ENCODE measurements around the gene SUFU.

Gene SUFU

DNA sequence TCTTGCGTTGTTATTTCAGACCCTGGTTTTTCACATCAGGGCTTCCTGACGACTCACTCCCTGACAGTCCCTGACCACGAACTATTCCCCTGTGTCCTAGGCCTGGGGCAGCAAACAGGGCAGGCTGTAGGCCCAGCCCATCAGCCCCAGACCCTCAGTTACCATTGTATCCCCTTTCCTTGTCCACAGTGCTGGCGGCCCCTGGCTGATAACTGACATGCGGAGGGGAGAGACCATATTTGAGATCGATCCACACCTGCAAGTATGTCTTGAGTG, 90.0 kb downstream of the SUFU start:
- no peak for DNase-seq (ENCODE audit: low read depth)
- H3K4me3 ChIP-seq (ENCODE audit: low read depth, low read length) = no peak overlapping the region
- TF ChIP-seq, protein P1, sequence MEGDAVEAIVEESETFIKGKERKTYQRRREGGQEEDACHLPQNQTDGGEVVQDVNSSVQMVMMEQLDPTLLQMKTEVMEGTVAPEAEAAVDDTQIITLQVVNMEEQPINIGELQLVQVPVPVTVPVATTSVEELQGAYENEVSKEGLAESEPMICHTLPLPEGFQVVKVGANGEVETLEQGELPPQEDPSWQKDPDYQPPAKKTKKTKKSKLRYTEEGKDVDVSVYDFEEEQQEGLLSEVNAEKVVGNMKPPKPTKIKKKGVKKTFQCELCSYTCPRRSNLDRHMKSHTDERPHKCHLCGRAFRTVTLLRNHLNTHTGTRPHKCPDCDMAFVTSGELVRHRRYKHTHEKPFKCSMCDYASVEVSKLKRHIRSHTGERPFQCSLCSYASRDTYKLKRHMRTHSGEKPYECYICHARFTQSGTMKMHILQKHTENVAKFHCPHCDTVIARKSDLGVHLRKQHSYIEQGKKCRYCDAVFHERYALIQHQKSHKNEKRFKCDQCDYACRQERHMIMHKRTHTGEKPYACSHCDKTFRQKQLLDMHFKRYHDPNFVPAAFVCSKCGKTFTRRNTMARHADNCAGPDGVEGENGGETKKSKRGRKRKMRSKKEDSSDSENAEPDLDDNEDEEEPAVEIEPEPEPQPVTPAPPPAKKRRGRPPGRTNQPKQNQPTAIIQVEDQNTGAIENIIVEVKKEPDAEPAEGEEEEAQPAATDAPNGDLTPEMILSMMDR (IDR thresholded peaks at IDR 0.05; ENCODE audit: low read depth, low read length, missing control alignments) = no peak

DNA sequence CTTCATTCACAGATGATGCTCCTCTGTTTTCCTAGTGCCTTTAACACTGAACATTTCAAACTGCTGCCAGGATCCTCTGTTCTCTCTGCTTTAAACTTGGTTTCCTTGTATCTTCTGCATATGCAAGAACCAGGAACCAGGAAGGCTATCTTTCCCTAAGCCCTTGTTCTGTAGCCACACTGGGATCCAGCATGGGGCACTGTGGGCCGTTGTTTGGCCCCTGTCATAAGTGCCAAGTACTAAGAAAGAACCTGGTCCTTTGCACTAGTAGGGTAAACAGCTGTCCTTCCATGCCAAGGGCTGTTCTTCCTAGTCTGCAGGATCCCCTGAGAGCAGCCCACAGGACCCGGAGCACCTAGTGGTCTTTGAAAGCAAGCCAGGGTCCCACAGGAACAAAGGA, 91.5 kb downstream of the SUFU start:
- TF ChIP-seq, protein P1 (IDR thresholded peaks at IDR 0.05; ENCODE audit: low read depth, low read length, missing control alignments) = no peak
- H3K4me3 ChIP-seq (ENCODE audit: low read depth, low read length) = no peak overlapping the region
- no peak for DNase-seq (ENCODE audit: low read depth)

GRCh38 chr10:102595897-102596296, 92.1 kb downstream of the SUFU start:
- DNase-seq (ENCODE audit: low read depth) = no peak
- TF ChIP-seq, protein P1 (IDR thresholded peaks at IDR 0.05; ENCODE audit: low read depth, low read length, missing control alignments) = no peak
- no peak overlapping the region for H3K4me3 ChIP-seq (ENCODE audit: low read depth, low read length)

- H3K4me3 ChIP-seq (ENCODE audit: low read depth, low read length) = no peak overlapping the region
- TF ChIP-seq, protein P1 (IDR thresholded peaks at IDR 0.05; ENCODE audit: low read depth, low read length, missing control alignments) = peak; percentile 95
- DNase-seq (ENCODE audit: low read depth) = no peak
Observed at GRCh38 chr10:102596506-102596971, 92.8 kb downstream of the SUFU start.

DNA sequence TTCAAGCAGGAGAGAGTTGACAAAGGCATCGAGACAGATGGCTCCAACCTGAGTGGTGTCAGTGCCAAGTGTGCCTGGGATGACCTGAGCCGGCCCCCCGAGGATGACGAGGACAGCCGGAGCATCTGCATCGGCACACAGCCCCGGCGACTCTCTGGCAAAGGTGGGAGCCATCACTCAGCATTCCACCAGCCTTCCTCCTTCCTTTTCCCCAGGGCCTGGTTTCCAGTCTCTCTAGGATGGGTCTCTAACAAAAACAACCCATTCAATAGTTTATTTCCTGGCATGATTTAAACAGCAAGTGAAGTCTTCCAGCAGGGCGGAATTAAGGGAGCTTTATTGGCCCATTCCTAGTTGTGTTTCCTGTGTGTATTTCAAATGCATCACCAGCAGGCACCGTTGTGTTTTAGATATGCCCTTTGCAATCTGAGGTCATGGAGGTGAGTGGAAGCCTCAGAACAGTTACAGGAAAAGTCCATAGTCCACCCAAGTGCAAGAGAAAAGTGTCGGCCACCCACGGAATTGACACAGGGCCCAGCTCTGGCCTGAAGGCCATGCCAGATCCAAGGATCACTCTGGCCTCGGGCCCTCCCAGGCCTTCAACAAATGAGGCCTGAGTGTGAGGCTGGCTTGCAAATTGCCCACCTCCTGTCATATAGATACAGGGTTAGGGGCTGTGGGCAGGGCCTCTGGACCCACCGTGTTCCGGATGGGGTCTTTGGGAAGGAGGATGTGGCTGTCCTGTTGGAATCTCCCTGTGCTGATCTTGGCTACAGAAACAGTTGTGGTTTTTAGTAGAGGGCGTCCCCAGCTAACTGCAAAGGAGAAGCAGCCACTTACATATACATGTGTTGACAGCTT, 93.6 kb downstream of the SUFU start:
- TF ChIP-seq, protein P1 (IDR thresholded peaks at IDR 0.05; ENCODE audit: low read depth, low read length, missing control alignments) = no peak
- no peak for DNase-seq (ENCODE audit: low read depth)
- H3K4me3 ChIP-seq (ENCODE audit: low read depth, low read length) = no peak overlapping the region

DNA sequence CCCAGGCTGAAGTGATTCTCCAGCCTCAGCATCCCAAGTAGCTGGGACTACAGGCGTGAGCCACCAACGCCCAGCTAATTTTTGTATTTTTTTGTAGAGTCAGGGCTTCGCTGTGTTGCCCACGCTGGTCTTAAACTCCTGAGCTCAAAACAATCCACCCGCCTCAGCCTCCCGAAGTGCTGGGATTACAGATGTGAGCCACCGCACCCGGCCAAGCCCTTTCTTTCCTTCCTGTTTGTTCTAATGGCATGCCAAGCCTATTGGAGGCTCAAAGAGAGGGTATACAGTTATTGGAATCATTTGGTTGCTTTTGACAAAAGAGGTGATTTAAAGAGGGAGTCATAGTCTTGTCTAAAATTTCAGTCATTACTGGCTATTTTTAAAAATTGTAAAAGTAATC, 94.5 kb downstream of the SUFU start:
- TF ChIP-seq, protein P1 (IDR thresholded peaks at IDR 0.05; ENCODE audit: low read depth, low read length, missing control alignments) = no peak

More for the DNA sequence above, 94.5 kb downstream of the SUFU start:
- DNase-seq (ENCODE audit: low read depth) = no peak
- no peak overlapping the region for H3K4me3 ChIP-seq (ENCODE audit: low read depth, low read length)

All from GM12864 (cell line).